ENCODE data around the gene CNOT1. TPM values are rescaled to one million over a fixed set of nuclear protein-coding genes. Genes with fewer than 3 reads are reported as not detected.

The CNOT1 gene
- total RNA-seq, result 113 and 127 TPM in 2 replicates
- 50.8 and 54.6 TPM in 2 replicates for polyA plus RNA-seq

- Histone ChIP-seq H2AFZ (peak within 1 kb of the TSS; percentile 67), H3K4me1 (ENCODE audit: insufficient read depth) (peaks cover 13% of the 10 kb centered on the region), H3K27ac (peak within 1 kb of the TSS; percentile 95), H3K79me2 (peaks cover 43% of the 10 kb centered on the region), H3K27me3 (no peaks in the 10 kb centered on the region), H3K9me2 (replicated peaks; ENCODE audit: insufficient read depth) (no peaks in the 10 kb centered on the region), H3K36me3 (replicated peaks; ENCODE audit: insufficient read depth, low read depth) (no peaks in the 10 kb centered on the region), H4K20me1 (ENCODE audit: insufficient read depth, poor library complexity, severe bottlenecking) (peaks cover 41% of the 10 kb centered on the region), H3K9me3 (ENCODE audit: low read depth) (no peaks in the 10 kb centered on the region), H3K4me3 (peak within 1 kb of the TSS; percentile 31), H3K4me2 (peak within 1 kb of the TSS; percentile 77)
- peak; percentile 99 for DNase-seq (ENCODE audit: low spot score)
- 2% methylated on average over 61 of the region's 61 CpGs for WGBS (ENCODE audit: low lambda C conversion rate, missing lambda C conversion rate)
- TF ChIP-seq EZH2 (IDR thresholded peaks at IDR 0.05; ENCODE audit: borderline replicate concordance), result no peak
- TF ChIP-seq CTCF (IDR thresholded peaks at IDR 0.05; ENCODE audit: poor library complexity), result no peak
- no peak for TF ChIP-seq EZH2phosphoT487 (IDR thresholded peaks at IDR 0.05; ENCODE audit: low read depth, severe bottlenecking, unreplicated experiment)
Measured at GRCh38 chr16:58629733-58630640, at the start of gene CNOT1. Gene CNOT1, minus strand, starts transcription at chr16:58629826. Its CDS starts 30,489 bp downstream, at chr16:58599337.

GRCh38 chr16:58678716-58679115 lies 49.1 kb upstream of the CNOT1 start:
- Histone ChIP-seq H3K27ac (no peak overlapping the region), H3K9me3 (ENCODE audit: low read depth) (no peaks in the 10 kb centered on the region), H3K9me2 (replicated peaks; ENCODE audit: insufficient read depth) (no peaks in the 10 kb centered on the region), H3K4me1 (ENCODE audit: insufficient read depth) (peaks cover 7% of the 10 kb centered on the region), H2AFZ (no peak overlapping the region), H3K4me3 (no peak overlapping the region), H3K36me3 (replicated peaks; ENCODE audit: insufficient read depth, low read depth) (no peaks in the 10 kb centered on the region), H3K79me2 (peaks cover 14% of the 10 kb centered on the region), H3K27me3 (no peaks in the 10 kb centered on the region), H4K20me1 (ENCODE audit: insufficient read depth, poor library complexity, severe bottlenecking) (no peaks in the 10 kb centered on the region), H3K4me2 (no peak overlapping the region)
- no peak for DNase-seq (ENCODE audit: low spot score)
- no peak for TF ChIP-seq EZH2phosphoT487 (IDR thresholded peaks at IDR 0.05; ENCODE audit: low read depth, severe bottlenecking, unreplicated experiment)
- TF ChIP-seq EZH2 (IDR thresholded peaks at IDR 0.05; ENCODE audit: borderline replicate concordance), result no peak
- TF ChIP-seq CTCF (IDR thresholded peaks at IDR 0.05; ENCODE audit: poor library complexity), result no peak
- 96% methylated on average over 3 of the region's 3 CpGs for WGBS (ENCODE audit: low lambda C conversion rate, missing lambda C conversion rate)

- TF ChIP-seq EZH2 (IDR thresholded peaks at IDR 0.05; ENCODE audit: borderline replicate concordance) (no peak), EZH2phosphoT487 (IDR thresholded peaks at IDR 0.05; ENCODE audit: low read depth, severe bottlenecking, unreplicated experiment) (no peak), CTCF (IDR thresholded peaks at IDR 0.05; ENCODE audit: poor library complexity) (no peak)
- H3K4me1 ChIP-seq (ENCODE audit: insufficient read depth), result peaks cover 2% of the 10 kb centered on the region
- H3K9me2 ChIP-seq (replicated peaks; ENCODE audit: insufficient read depth), result no peaks in the 10 kb centered on the region
- no peak overlapping the region for H3K4me2 ChIP-seq
- no peaks in the 10 kb centered on the region for H3K27me3 ChIP-seq
- no peak overlapping the region for H3K4me3 ChIP-seq
- no peaks in the 10 kb centered on the region for H4K20me1 ChIP-seq (ENCODE audit: insufficient read depth, poor library complexity, severe bottlenecking)
- no peaks in the 10 kb centered on the region for H3K9me3 ChIP-seq (ENCODE audit: low read depth)
- no peaks in the 10 kb centered on the region for H3K36me3 ChIP-seq (replicated peaks; ENCODE audit: insufficient read depth, low read depth)
- DNase-seq (ENCODE audit: low spot score), result no peak
- H3K79me2 ChIP-seq, result peaks cover 10% of the 10 kb centered on the region
- H3K27ac ChIP-seq, result no peak overlapping the region
- no peak overlapping the region for H2AFZ ChIP-seq
- WGBS (ENCODE audit: low lambda C conversion rate, missing lambda C conversion rate), result 98% methylated on average over 4 of the region's 4 CpGs
Measured at GRCh38 chr16:58678269-58678668, 48.6 kb upstream of the CNOT1 start.

Data from hepatocyte (in vitro differentiated cells).